Breast epithelium (tissue), 4 donors: ENCODE measurements around the gene SETD4. TPM values are rescaled to one million over a fixed set of nuclear protein-coding genes. Genes with fewer than 3 reads are reported as not detected.

Experiments
- DNase-seq, 2 donors: peaks; one replicate each; pipeline ENCODE4 v3.0.0-alpha.2; 2019; ENCODE audit warnings: low spot score in 2 of 2
- H3K27ac ChIP-seq, 2 donors: fragments of 200-600 bp; sonication (generic) in 1 of 2; one replicate each; pipeline ENCODE4 v1.5.1; 2016 to 2019; ENCODE audit warnings: mild to moderate bottlenecking in 1 of 2
- H3K27me3 ChIP-seq, 2 donors: fragments of 200-600 bp; sonication (generic) in 1 of 2; one replicate each; pipeline versions ENCODE4 v1.5.1 to v1.6.0; 2017 to 2019; ENCODE audit warnings: control low read depth in 1 of 2, mild to moderate bottlenecking in 1 of 2
- H3K36me3 ChIP-seq: fragments of 200-600 bp; one replicate; pipeline ENCODE4 v1.5.1; 2019
- H3K4me1 ChIP-seq, 2 donors: fragments of 200-600 bp; sonication (generic); one replicate each; pipeline ENCODE4 v1.5.1; 2016 to 2019; ENCODE audit warnings: control low read depth in 1 of 2
- H3K4me3 ChIP-seq, 3 donors: fragments of 200-600 bp; sonication (generic); 1 replicate in 2 of 3; 2 replicates in 1 of 3; pipeline ENCODE4 v1.5.1; 2016 to 2019; ENCODE audit warnings: mild to moderate bottlenecking in 3 of 3, moderate library complexity in 2 of 3
- H3K9me3 ChIP-seq, 2 donors: fragments of 200-600 bp; sonication (generic) in 1 of 2; one replicate each; pipeline ENCODE4 v1.5.1; 2016 to 2019; ENCODE audit warnings: control low read depth in 1 of 2
- CTCF ChIP-seq, 3 donors: fragments of 450-650 bp; IDR thresholded peaks; one replicate each; pipeline ENCODE4 v1.5.1; 2016 to 2017; ENCODE audit warnings: antibody characterized with exemption in 3 of 3, mild to moderate bottlenecking in 3 of 3, moderate library complexity in 3 of 3
- POLR2A ChIP-seq: fragments of 450-650 bp; IDR thresholded peaks from one replicate; pipeline ENCODE4 v1.6.1; 2016; ENCODE audit warnings: antibody characterized with exemption, mild to moderate bottlenecking, moderate library complexity
- POLR2AphosphoS5 ChIP-seq, 3 donors: sonication (generic); formaldehyde crosslinking; IDR thresholded peaks; one replicate each; pipeline ENCODE4 v1.6.1; 2017; ENCODE audit warnings: antibody characterized with exemption in 3 of 3
- intact Hi-C: fragments of 100-400 bp; cut with DNase I; formaldehyde crosslinking; loops from one replicate; pipeline ENCODE4 v1.15.1; 2023; ENCODE audit warnings: low total_unique reads
- total RNA-seq, 3 donors: library from RNA; depleted of rRNA; stranded (reverse); fragments of >200 nt; gene quantifications; one replicate each; pipeline ENCODE4 v1.1.0, GENCODE V29; 2016

SETD4 gene
- total RNA-seq, 3 donors from 2014 or later: 14.2 to 34.1 (median 25.6) TPM

DNA sequence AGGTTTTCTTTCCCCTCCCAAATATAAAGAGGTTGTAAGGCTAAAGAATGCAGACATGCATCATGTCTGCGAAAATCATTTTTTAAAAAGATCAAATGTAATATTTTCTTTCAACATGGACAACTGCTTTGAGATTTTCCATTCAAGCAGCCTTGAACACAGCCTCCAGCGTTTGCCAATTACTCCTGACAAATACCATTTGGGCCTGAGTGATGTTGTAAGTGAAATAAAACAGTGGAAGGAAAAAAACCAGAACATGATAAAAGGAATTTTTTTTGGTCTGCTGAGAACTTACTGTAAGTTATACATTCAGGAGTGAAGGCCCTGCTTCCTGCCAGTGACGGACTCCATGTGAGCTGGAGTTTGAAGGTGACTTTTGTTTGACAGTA, 37.2 kb downstream of the SETD4 start:
- intact Hi-C loops: loop anchor here (2.0 kb wide), 1 partner anchor 26 kb away; no protein-coding TSS in a partner anchor
- no peak for DNase-seq
- no peak for TF ChIP-seq POLR2AphosphoS5 (IDR thresholded peaks at IDR 0.05)
- TF ChIP-seq POLR2A: no peak
- no peak for TF ChIP-seq CTCF (IDR thresholded peaks at IDR 0.05)
- no peak overlapping the region for H3K4me3 ChIP-seq
- no peaks in the 10 kb centered on the region for H3K27me3 ChIP-seq
- no peaks in the 10 kb centered on the region for H3K36me3 ChIP-seq
- no peaks in the 10 kb centered on the region for H3K9me3 ChIP-seq
- H3K27ac ChIP-seq: no peak overlapping the region
- H3K4me1 ChIP-seq: no peaks in the 10 kb centered on the region

GRCh38 chr21:36022427-36023091, 37.8 kb downstream of the SETD4 start:
- no peak for TF ChIP-seq CTCF (IDR thresholded peaks at IDR 0.05)
- TF ChIP-seq POLR2AphosphoS5 (IDR thresholded peaks at IDR 0.05): no peak
- no peak for TF ChIP-seq POLR2A
- H3K4me3 ChIP-seq: no peak overlapping the region
- no peak for DNase-seq
- no peaks in the 10 kb centered on the region for H3K27me3 ChIP-seq
- H3K27ac ChIP-seq: no peak overlapping the region
- no peaks in the 10 kb centered on the region for H3K9me3 ChIP-seq
- no peaks in the 10 kb centered on the region for H3K36me3 ChIP-seq
- H3K4me1 ChIP-seq: no peaks in the 10 kb centered on the region
- intact Hi-C loops: loop anchor here (2.0 kb wide), 1 partner anchor 26 kb away; no protein-coding TSS in a partner anchor

- Histone ChIP-seq H3K27ac (no peak overlapping the region), H3K27me3 (no peaks in the 10 kb centered on the region), H3K9me3 (no peaks in the 10 kb centered on the region), H3K4me1 (no peaks in the 10 kb centered on the region), H3K36me3 (no peaks in the 10 kb centered on the region), H3K4me3 (no peak overlapping the region)
- DNase-seq: no peak
- TF ChIP-seq POLR2A: no peak
- TF ChIP-seq POLR2AphosphoS5 (IDR thresholded peaks at IDR 0.05): no peak
- no peak for TF ChIP-seq CTCF (IDR thresholded peaks at IDR 0.05)
- intact Hi-C loops: no loop called here
Measured at GRCh38 chr21:36021251-36021837, 39.0 kb downstream of the SETD4 start.

- TF ChIP-seq POLR2AphosphoS5 (IDR thresholded peaks at IDR 0.05) (no peak), CTCF (IDR thresholded peaks at IDR 0.05) (no peak), POLR2A (no peak)
- no peak for DNase-seq
- no peak overlapping the region for H3K4me3 ChIP-seq
Measured at GRCh38 chr21:36015045-36015444, 45.3 kb downstream of the SETD4 start.

DNA sequence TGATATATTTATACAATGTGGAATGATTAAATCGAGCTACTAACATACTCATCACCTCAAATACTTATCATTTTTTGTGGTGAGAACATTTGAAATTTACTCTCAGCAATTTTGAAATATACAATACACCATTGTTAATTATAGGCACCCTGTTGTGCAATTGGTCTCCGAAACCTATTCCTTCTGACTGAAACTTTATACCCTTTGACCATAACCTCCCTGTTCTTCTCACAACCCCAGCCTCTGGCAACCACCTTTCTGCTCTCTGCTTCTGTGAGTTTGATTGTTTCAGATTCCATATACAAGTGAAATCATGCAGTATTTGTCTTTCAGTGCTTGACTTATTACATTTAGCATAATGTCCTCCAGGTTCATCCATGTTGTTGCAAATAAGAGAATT, 49.5 kb downstream of the SETD4 start:
- H3K27ac ChIP-seq: peak overlapping the region in 1 of 2 donors; percentile 53
- H3K9me3 ChIP-seq: no peaks in the 10 kb centered on the region
- intact Hi-C loops: no loop called here
- no peaks in the 10 kb centered on the region for H3K27me3 ChIP-seq
- no peaks in the 10 kb centered on the region for H3K36me3 ChIP-seq
- H3K4me3 ChIP-seq: no peak overlapping the region
- no peak for DNase-seq
- TF ChIP-seq POLR2AphosphoS5 (IDR thresholded peaks at IDR 0.05): no peak
- no peak for TF ChIP-seq POLR2A
- TF ChIP-seq CTCF (IDR thresholded peaks at IDR 0.05): no peak
- H3K4me1 ChIP-seq: no peaks in the 10 kb centered on the region

More at GRCh38 chr21:36015045-36015444, 45.3 kb downstream of the SETD4 start:
- Histone ChIP-seq H3K27me3 (no peaks in the 10 kb centered on the region), H3K27ac (no peak overlapping the region), H3K4me1 (no peaks in the 10 kb centered on the region), H3K36me3 (no peaks in the 10 kb centered on the region), H3K9me3 (no peaks in the 10 kb centered on the region)
- intact Hi-C loops: no loop called here
